OCI-LY7 (cell line): ENCODE measurements around the gene ZNF341. TPM values are rescaled to one million over a fixed set of nuclear protein-coding genes. Genes with fewer than 3 reads are reported as not detected.

Source experiments
- BruUV-seq: library from RNA; stranded (reverse); fragments of 400-500 nt; replicated peaks from 2 replicates; lab custom pipeline; 2021; lab: Mats Ljungman, UMichigan
- CTCF ChIA-PET: fragments of 300-600 bp; sonication (Branson Sonifier 250); formaldehyde crosslinking; loops from one replicate; lab custom pipeline; 2022; ENCODE audit warnings: antibody characterized with exemption; ENCODE audit not compliant: unreplicated experiment; lab: Charles Lee
- POLR2A ChIA-PET: fragments of 300-600 bp; sonication (Branson Sonifier 250); formaldehyde crosslinking; loops from one replicate; lab custom pipeline; 2022; ENCODE audit warnings: antibody characterized with exemption; lab: Charles Lee
- DNase-seq: peaks from one replicate; pipeline ENCODE4 v3.0.0-alpha.2; 2015; ENCODE audit warnings: low spot score
- H2AFZ ChIP-seq: fragments of 200-600 bp; sonication (generic), shearing (Covaris generic); 2 replicates; pipeline ENCODE4 v1.6.1; 2014; ENCODE audit warnings: mild to moderate bottlenecking, antibody characterized with exemption, low read length, moderate library complexity
- H3K27ac ChIP-seq: fragments of 200-600 bp; sonication (generic); 2 replicates; pipeline ENCODE4 v1.5.1; 2014; ENCODE audit warnings: mixed run types, low read depth, mild to moderate bottlenecking, moderate library complexity, low read length, inconsistent platforms; ENCODE audit not compliant: poor library complexity, severe bottlenecking
- H3K36me3 ChIP-seq: fragments of 200-600 bp; sonication (generic); 2 replicates; pipeline ENCODE4 v1.6.1; 2014; ENCODE audit warnings: mild to moderate bottlenecking, antibody characterized with exemption, low read length, moderate library complexity, mixed read lengths; ENCODE audit not compliant: insufficient read depth
- H3K4me1 ChIP-seq: fragments of 200-600 bp; sonication (generic); 2 replicates; pipeline ENCODE4 v1.5.1; 2014; ENCODE audit warnings: mild to moderate bottlenecking, low read length; ENCODE audit not compliant: insufficient read depth, poor library complexity, severe bottlenecking
- H3K4me2 ChIP-seq: fragments of 200-600 bp; sonication (generic); 2 replicates; pipeline ENCODE4 v1.6.1; 2014; ENCODE audit warnings: mild to moderate bottlenecking, low read length
- H3K4me3 ChIP-seq: fragments of 200-600 bp; sonication (generic); 2 replicates; pipeline ENCODE4 v1.5.1; 2014; ENCODE audit warnings: mild to moderate bottlenecking, low read depth, low read length; ENCODE audit not compliant: poor library complexity, severe bottlenecking
- H3K79me2 ChIP-seq: fragments of 200-600 bp; sonication (generic); 2 replicates; pipeline ENCODE4 v1.6.1; 2016; ENCODE audit warnings: low read depth, mild to moderate bottlenecking, low read length, moderate library complexity, mixed read lengths; ENCODE audit not compliant: insufficient read depth
- H3K9me2 ChIP-seq: fragments of 200-600 bp; sonication (generic); 2 replicates; pipeline ENCODE4 v1.6.1; 2016; ENCODE audit warnings: mild to moderate bottlenecking, low read length, mixed read lengths; ENCODE audit not compliant: insufficient read depth
- H3K9me3 ChIP-seq: fragments of 200-600 bp; sonication (generic); 2 replicates; pipeline ENCODE4 v1.6.1; 2014; ENCODE audit warnings: mild to moderate bottlenecking, mixed run types, low read length, mixed read lengths
- H4K20me1 ChIP-seq: fragments of 200-600 bp; sonication (generic); 2 replicates; pipeline ENCODE4 v1.6.1; 2014; ENCODE audit warnings: mild to moderate bottlenecking, antibody characterized with exemption, low read length, moderate library complexity, mixed read lengths; ENCODE audit not compliant: insufficient read depth
- EZH2phosphoT487 ChIP-seq: fragments of 200-600 bp; sonication (generic); IDR thresholded peaks from 2 replicates; pipeline ENCODE4 v1.6.1; 2018; ENCODE audit warnings: low read depth, borderline replicate concordance, mild to moderate bottlenecking, mixed run types, antibody characterized with exemption, low read length, moderate library complexity, mixed read lengths
- intact Hi-C: fragments of 100-400 bp; cut with micrococcal nuclease; formaldehyde crosslinking; loops from one replicate; pipeline ENCODE4 v1.10.0; 2022; ENCODE audit not compliant: unreplicated experiment
- total RNA-seq, 2 experiments: library from RNA; depleted of rRNA in 1 of 2; stranded (reverse); fragments of >200 nt in 1 of 2; shearing (Covaris generic) in 1 of 2; gene quantifications; 2 replicates each; pipeline ENCODE4 v1.2.3, GENCODE V29; 2014 to 2022
- TF ChIP-seq, protein P1 (sequence below): fragments of 200-600 bp; sonication (generic); conservative IDR thresholded peaks from 2 replicates; pipeline ENCODE4 v1.5.1; 2014; ENCODE audit warnings: mild to moderate bottlenecking, antibody characterized with exemption, low read length, moderate library complexity, mixed read lengths

ZNF341 gene
- total RNA-seq, 2 experiments from 2014 or later = 3.2 to 7.7 TPM

GRCh38 chr20:33686984-33687366, 44.8 kb upstream of the ZNF341 start:
- peak overlapping the region; percentile 64 for H3K4me2 ChIP-seq
- H3K79me2 ChIP-seq = peaks cover 33% of the 10 kb centered on the region
- TF ChIP-seq, protein P1, sequence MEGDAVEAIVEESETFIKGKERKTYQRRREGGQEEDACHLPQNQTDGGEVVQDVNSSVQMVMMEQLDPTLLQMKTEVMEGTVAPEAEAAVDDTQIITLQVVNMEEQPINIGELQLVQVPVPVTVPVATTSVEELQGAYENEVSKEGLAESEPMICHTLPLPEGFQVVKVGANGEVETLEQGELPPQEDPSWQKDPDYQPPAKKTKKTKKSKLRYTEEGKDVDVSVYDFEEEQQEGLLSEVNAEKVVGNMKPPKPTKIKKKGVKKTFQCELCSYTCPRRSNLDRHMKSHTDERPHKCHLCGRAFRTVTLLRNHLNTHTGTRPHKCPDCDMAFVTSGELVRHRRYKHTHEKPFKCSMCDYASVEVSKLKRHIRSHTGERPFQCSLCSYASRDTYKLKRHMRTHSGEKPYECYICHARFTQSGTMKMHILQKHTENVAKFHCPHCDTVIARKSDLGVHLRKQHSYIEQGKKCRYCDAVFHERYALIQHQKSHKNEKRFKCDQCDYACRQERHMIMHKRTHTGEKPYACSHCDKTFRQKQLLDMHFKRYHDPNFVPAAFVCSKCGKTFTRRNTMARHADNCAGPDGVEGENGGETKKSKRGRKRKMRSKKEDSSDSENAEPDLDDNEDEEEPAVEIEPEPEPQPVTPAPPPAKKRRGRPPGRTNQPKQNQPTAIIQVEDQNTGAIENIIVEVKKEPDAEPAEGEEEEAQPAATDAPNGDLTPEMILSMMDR = no peak
- no peak for TF ChIP-seq EZH2phosphoT487
- no peaks in the 10 kb centered on the region for H3K9me3 ChIP-seq
- peak overlapping the region; percentile 41 for H3K4me3 ChIP-seq
- BruUV-seq = TSS peak; percentile 67
- ChIA-PET POLR2A (interaction anchor here (0.6 to 1.3 kb wide), 3 partner anchors 22 to 285 kb away, joined by 3 read pairs; partner anchors contain the start of genes CDK5RAP1 and PXMP4), CTCF (no interaction called here)
- H3K4me1 ChIP-seq = peaks cover 64% of the 10 kb centered on the region
- H3K27ac ChIP-seq = peak overlapping the region; percentile 24
- intact Hi-C loops = loop anchor here (1.0 to 10.0 kb wide), 5 partner anchors 44 to 1928 kb away; partner anchors contain the start of genes EIF2S2, SPAG4 and ZNF341
- peak overlapping the region; percentile 54; the same call in 1 of the 2 replicates for H2AFZ ChIP-seq
- peaks cover 32% of the 10 kb centered on the region for H3K36me3 ChIP-seq
- DNase-seq = no peak
- H3K9me2 ChIP-seq = no peaks in the 10 kb centered on the region
- peaks cover 14% of the 10 kb centered on the region for H4K20me1 ChIP-seq

DNA sequence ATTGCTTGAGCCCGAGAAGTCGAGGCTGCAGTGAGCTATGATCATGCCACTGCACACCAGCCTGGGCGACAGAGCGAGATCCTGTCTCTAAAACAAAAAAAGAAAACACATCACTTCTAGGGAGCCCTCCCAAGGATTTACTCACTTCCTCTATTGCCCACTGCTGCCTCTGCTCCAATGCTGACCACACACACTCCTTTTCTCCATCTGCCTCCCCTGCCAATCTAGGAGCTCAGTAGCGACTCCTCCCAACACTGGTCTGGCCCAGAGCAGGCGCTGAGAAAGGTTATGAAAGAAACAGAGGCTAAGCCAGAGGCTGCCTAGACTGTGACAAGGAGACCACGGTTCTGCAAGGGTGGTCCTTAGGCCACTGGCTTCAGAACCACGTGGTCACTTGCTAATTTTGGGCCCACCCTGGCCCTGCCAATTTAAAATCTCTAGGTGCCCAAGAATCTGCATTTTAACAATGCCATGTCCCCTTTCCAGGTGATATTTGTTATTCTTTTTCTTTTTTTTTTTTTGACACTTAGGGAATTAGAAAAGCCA, 44.4 kb upstream of the ZNF341 start:
- H3K27ac ChIP-seq = no peak overlapping the region
- no peak overlapping the region for H3K4me2 ChIP-seq
- H2AFZ ChIP-seq = no peak overlapping the region
- ChIA-PET CTCF (no interaction called here), POLR2A (interaction anchor here (1.2 to 1.3 kb wide), 2 partner anchors 23 to 286 kb away, joined by 3 read pairs; partner anchors contain the start of gene CDK5RAP1)
- no peak for DNase-seq
- no peak for TF ChIP-seq EZH2phosphoT487
- TF ChIP-seq, protein P1 = no peak
- peaks cover 60% of the 10 kb centered on the region for H3K4me1 ChIP-seq
- BruUV-seq = no TSS peak
- H3K9me3 ChIP-seq = no peaks in the 10 kb centered on the region
- peaks cover 28% of the 10 kb centered on the region for H3K36me3 ChIP-seq
- no peak overlapping the region for H3K4me3 ChIP-seq
- H3K79me2 ChIP-seq = peaks cover 29% of the 10 kb centered on the region
- peaks cover 14% of the 10 kb centered on the region for H4K20me1 ChIP-seq
- intact Hi-C loops = loop anchor here (2.0 to 10.0 kb wide), 4 partner anchors 91 to 1927 kb away; partner anchors contain the start of genes EIF2S2 and SPAG4
- H3K9me2 ChIP-seq = no peaks in the 10 kb centered on the region
